HG02759 (cell line): Measurements from ENCODE around the gene KRT8.
"Not testable (repeated sequence)": the region's sequence is repeated elsewhere in the genome, so short reads cannot be mapped to it uniquely, and the experiment has no call there.

ENCODE experiments used
- ATAC-seq: cut with Tn5 transposase; IDR thresholded peaks from one replicate; pipeline ENCODE4 v1.9.1; 2021; ENCODE audit warnings: mild to moderate bottlenecking, moderate library complexity; ENCODE audit not compliant: unreplicated experiment

KRT8 gene

DNA sequence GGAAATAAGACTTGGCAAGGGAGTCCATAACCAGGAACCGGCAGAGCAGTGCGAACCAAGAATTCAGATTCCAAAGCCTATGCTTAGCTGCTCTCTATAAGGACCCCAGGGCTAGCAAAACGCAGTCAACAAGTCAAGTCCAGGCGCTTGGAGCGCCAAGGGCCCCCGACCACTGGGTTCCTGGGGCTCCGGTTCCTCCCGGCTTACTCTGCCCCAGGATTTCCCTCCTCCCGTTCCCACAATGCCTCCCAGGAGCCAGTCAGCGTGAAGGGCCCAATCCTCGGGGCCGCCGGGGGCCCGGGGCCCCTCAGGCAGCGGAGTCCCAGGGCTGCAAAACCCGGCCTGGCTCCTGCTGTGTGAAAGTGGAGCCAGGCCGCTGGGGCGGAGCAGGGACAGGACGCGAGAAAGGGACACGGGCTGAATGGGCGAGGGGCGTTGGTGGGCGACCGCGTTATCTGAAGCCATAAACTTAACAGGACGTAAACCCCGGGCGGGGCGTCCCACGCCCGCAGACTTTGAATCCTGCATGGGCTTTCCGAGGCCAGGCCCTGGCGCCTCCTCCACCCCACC is 1.5 kb downstream of the KRT8 start:
- peak; percentile 64 for ATAC-seq

DNA sequence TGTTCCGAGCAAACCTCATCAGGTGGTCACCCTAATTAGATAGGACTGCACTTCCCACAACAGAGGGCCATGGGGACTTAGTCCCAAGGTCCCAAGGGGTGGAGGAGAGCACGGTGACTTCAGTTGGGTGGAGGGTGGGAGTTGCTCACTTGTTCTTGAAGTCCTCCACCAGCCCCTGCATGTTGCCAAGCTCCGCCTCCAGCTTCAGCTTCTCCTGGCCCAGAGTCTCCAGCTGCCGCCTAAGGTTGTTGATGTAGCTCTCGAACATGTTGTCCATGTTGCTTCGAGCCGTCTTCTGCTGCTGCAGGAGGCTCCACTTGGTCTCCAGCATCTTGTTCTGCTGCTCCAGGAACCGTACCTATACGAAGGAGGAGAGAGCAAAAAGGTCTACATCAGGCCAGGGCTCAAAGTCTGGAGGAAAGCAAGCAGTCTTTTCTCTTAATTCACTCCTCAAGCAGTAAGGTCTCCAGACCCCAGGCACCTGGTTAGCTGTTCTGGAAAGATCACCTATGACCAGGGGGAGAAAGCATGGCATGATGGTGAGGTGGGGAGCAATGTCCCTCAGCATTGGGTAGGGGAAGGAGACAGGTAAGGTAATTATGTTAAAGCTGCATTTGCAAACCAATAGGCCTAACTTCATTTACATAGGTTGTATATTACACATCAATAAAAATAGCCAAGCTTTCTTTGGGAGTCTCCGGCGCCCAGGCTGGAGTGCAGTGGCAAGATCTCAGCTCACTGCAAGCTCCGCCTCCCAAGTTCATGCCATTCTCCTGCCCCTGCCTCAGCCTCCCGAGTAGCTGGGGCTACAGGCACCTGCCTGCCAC is 2.9 kb downstream of the KRT8 start:
- no peak for ATAC-seq

DNA sequence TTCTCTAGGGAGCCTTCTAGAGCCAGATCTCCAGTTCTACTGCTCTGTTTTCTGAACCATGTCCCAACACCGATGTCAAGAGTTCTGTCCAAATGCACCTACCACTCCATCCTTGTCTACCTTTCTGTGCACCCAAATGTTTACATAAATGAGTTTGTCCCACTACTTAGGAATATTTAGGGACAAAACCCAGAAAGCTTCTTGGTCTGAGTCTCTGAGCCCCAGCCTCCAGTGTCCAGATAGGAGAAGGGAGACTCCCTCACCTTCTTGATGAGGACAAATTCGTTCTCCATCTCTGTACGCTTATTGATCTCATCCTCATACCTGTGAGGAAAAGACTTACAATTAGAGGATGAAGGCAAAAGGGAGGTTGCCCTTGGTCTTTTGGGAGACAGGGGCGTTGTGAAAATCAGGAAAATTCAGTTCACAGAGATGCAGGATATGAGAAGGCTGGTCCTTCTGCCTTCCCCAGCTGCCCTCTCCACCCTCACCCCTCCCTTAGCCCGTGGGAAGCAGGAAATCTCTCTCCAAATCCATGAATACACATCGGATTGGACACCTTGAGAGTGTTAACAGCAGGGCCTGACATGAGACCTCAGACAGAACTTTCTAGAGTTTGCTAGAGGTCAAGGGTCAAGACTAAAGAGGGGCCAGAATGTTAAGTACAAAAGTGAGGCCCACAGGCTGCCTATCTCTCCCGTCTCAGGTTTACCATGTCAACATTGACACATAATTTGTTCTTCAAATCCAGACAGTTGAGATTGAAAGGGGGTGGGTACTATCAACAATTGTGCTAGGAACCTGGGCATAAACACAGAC is 3.8 kb downstream of the KRT8 start:
- ATAC-seq, result no peak

DNA sequence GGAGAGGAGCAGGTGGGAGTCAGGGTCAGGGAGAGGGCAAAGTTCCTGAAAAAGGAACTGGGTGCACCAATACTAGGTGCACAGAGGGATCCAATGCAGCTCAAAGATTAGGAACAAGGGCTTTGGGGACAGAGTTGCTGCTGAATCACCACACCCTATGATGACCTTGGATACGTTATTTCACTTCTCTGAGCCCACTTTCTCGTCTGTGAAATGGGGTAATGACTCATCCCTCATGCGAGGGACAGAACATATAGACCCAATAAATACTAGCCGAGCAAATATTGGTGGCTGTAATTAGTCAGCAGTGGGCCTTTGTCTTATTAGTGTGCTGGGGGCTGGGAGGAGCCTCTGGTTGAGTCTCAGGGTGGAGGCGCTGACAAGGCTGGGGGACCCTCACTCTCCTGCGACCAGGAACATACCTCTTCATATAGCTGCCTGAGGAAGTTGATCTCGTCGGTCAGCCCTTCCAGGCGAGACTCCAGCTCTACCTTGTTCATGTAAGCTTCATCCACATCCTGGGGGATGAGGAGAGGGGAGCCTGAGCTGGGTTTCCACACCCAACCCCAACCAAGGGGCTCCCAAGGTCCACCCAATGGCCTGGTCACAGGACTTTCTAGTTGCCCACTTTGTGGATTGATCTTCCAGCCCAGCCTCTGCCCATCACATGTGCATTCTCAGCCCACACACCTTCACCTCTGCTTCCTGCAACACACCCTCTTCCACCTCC is 4.5 kb downstream of the KRT8 start:
- ATAC-seq, result no peak

DNA sequence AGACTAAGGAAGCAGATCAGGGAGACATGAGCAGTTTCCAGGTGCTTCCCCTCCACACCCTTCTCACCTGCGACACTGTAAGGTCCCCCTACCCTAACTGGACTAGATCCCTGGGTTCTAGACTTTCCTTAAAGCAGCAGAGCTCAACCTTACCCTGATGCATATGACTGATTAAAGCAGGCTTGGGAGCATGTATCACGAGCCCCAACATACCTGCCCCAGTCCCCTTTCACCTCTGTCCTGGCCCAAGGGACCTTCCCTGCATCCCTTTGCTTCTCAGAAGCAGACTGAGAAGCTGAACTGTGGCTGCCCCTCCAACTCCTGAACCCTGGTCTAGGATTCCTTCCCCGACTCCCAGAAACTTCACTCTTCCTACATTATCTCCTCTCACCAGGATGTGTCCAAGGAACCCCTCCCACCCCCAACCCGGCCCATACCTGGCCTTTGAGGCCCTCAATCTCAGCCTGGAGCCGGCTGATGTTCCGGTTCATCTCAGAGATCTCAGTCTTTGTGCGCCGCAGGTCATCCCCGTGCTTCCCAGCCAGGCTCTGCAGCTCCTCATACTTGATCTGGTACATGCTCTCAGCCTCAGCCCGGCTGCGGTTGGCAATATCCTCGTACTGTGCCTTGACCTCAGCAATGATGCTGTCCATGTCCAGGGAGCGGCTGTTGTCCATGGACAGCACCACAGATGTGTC is 5.4 kb downstream of the KRT8 start:
- no peak for ATAC-seq

DNA sequence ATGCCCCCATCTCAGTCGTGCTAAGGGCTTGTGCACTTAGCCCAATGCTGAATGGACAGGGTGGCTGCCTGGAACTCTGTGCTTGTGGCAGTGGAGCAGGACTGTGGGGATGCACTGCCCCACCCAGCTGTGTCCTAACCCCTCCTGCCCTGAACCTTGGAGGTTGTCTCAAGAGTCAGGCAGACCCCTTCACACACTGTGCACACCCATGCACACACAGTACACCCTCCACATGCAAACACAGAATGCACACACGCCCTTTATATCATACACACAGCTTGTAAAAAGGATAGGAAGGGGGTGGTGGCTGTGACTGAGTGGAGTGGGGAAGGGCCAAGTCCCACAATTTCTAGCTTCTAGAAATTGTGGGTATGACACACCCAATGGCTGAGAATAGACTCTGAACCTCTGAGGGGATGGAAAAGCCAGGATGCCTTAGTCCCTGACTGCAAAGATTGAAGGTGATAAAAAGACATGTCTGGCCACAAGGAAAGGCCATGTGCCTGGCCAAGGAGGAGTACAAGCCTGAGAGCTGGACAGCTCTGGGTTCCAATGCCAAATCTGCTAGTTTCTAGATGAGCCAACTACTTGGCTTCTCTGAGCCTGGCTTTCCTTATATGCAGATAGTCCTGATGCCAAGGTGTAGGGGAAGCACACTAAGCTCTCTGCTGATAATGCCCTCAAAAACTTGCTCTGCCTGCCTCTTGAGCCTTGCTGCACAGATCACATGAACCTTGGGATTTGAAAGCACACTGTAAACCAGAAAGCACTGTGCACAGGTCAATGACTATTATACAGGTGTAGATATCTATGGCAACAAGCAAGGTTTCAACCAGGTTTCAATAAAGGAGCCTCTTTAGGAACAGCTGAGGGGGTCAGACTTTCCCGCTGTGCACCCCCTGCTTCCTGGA is 8.4 kb downstream of the KRT8 start:
- ATAC-seq, result no peak

DNA sequence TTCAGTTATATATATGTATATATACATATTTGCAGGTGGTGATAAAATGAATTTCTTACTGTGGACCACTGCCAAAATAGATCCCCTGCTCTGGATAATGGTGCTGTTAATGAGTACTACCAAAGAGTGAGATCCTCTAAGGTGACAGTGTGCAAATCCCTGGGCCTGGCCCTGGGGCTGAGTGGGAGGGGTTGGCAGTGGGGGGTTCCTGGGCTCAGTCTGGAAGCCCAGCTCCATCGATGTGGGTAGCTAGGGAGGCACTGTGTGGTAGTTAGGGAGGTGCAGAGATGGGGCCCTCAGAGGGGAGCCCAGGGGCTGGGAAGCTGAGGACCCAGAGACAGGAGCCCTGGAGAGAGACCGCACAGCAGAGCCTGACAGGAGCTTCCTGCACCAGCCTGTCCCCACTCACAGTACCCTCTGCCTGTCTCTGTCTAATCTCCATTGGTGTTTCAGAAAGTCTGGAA is 9.1 kb downstream of the KRT8 start:
- no peak for ATAC-seq

DNA sequence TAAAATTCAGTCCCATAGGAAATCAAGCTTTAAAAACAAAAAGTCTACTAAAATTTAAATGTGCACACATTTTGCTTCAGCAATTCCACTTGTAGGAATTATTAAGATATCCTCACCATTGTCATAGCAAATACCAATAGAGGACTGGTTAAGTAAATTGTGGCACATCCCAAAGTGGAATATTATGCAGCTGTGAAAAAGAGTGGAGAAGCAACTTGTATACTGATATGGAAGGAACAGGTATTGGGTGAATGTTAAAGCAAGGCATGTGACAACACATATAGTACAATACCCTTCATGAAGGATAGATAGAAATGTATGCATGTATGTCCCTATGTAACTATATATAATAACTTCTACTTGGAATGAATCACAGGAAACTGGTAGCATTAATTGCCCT is 11.9 kb downstream of the KRT8 start:
- no peak for ATAC-seq

DNA sequence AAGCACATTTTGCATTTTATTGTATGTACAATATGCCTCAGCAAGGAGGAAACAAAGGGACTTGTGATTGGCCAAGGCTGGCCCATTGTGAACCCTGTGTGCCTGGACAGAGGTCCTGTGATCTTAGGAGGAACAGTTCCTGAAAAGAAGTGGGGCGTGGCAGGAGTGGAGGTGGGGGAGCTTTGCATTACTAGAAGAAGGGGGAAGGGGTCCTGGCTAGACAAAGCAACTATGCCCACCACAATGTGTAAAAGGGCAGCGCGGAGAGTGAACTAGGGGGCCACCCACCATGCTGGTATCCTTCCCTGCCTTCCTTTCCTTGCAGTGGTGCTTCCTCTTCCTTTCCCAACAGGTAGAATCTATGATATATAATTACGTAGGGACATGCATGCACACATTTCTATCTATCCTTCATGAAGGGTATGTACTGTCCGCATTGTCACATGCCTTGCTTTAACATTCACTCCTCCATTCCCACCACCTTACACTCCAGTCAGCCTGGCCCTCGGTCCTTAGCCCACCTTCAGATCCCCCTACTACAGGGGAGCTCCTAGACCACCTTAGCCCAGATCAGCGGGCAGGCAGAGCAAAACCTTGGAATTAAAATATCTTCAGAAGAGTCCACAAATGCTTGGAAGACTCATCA is 12.5 kb downstream of the KRT8 start:
- ATAC-seq, result no peak

DNA sequence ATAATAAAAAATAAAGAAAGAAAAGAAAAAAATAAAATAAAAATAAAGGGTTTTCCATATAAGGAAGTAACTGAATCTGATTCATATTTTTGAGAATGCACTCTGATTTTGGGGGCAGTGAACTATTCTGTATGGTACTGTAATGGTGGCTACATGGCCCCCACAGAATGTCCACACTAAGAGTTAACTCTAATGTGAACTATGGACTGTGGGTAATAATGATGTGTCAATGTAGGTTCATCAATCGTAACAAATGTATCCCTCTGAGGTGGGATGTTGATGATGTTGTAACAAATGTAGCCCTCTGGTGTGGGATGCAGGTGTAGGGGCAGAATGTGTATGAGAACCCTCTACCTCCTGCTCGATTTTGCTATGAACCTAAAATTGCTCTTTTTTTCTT is 13.8 kb downstream of the KRT8 start:
- no peak for ATAC-seq

DNA sequence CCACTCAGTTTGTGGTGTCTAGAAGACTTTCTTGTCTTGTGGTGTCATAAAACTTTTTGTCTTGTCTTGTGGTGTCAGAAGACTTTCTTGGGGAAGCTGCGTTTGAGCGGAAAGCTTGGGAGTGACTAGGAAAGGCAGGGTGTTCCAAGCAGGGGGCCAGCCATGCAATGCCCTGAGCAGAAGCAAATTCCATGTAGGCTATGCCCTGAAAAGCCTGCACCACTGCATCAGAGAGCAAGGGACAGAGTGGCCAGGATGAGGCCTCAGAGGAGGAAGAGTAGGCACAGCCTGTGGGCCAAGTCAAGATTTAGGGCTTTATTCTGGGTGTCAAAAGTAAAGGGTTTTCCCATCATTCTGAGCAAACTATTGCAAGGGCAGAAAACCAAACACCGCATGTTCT is 14.5 kb downstream of the KRT8 start:
- no peak for ATAC-seq

DNA sequence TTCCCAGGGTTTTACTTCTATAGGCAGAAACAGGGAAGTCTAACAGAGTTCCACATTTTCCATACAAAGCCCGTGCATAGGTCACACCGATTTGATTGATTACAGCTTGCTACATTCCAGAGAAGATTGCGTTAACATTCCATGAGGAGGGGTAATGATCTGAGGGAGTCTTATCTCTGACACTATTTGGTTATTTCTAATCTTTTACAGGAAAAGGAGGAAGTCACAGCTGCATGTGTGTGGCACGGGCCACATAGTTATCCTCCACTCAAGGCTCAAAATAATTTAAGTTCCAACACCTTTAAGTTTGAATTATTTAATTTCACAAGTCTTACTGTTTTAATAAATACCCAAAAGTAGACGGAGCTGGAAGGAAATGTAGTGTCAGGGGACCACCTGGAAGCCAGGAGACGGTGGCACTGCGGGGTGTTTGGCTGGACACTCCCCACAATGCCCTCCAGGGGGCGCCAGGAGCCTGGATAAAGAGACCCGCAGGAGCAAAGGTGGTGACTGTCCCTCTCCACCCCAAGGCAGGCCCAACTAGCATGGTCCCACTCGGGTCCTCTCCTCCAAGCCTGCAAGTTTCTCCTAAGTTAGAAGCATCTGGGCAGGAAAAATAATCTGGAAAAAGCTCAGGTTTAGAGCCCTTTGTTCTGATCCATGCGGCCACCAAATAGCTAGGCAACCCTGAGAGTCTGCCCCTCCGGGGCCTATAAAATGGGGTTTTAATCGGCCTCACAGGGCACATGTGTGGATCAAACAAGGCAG is 20.2 kb downstream of the KRT8 start:
- no peak for ATAC-seq

DNA sequence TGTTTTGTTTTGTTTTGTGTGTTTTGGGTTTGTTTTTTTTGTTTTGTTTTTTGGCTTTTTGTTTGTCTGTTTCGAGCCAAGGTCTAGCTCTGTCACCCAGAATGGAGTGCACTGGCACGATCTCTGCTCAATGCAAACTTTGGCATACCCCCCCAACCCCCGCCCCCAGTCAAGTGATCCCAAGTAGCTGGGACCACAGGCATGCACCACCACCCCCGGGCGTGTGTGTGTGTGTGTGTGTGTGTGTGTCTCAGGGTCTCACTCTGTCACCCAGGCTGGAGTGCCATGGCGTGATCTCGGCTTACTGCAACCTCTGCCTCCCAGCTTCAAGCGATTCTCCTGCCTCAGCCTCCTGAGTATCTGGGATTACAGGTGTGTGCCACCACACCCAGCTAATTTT is 24.4 kb downstream of the KRT8 start:
- ATAC-seq, result not testable (repeated sequence)

DNA sequence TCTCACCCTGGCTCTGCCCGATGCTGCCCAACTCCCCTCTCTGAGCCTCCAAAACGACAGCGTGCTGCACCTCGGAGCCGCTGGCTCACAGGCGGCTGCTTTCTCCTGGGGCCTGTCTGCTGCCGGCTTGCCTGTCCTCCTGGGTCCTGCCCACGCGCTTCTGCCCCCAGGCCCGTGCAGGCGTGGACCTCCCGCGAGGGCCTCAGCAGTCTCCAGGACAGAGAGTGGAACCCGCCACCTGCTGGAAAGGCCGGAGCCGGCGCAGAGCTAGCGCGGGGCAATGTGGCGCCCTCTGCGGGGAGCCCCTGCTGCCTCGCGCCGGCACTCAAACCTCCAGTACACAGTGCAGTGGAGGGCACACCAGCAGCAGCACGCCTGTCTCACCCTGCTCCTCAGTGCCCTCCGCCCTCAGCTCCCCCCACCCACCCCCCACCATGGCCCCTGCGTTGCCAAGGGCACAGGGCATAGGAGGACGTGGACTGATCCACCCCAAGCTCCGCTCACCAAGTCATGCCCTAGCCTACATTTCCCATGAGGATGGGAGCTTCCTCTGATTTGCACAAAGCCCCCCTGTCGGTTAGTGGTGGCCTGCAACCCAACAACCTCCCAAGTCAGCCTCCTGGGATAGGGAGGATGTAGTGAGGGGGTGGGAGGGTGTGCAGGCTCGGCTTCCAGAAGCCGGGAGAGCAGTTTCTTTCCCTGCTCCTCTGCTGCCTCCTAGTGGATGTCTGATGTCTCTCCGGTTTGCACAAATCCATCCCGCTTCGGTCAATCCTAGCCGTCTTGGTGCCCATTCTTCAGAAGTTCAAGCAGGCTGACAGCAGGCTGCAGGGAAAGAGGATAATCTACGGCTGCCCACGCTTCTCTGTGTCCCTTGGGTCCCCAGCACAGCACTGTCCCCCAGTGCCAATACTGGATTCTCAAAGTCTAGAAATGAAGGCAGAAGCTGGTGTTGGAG is 25.2 kb downstream of the KRT8 start:
- peak; percentile 71 for ATAC-seq

DNA sequence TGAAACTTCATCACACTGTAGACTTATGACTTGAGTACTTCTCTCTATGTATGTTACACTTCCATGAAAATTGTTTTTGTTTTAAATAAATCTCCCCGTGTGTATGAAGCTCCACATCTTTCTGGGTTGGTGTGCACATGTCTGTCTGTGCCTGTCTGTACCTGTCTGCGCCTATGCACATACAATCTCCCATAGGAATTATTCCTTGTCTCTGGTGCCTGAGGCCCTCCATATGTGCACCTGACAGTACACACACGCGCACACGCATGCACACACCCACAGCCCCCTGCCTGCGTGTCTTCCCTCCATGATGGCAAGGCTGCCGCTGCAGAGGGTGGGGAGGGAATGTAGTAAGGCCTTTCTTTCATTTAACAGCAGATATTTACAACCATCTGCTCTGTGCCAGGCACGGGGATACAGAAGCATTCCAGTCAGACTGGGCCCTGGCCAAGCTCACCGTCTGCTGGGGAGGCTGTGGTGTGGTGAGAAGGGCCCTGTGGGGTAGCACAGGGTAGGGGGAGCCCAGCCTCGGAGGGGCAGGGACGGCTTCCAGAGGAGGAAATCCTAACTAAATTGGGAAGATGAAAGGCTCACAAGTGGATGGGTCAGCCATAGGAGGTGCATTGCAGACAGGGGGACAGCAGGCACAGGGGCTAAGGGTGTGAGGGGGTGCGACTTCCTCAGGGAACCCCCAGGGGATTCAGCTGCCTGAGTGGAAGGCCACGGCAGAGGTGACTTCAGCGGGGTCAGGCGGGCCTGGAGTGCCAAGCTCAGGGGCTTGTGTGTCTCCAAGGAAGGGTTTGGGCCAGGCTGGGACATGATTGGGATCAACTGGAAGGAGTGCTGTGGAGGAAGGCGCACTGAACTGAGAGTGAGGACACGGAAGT is 26.1 kb downstream of the KRT8 start:
- ATAC-seq, result no peak

DNA sequence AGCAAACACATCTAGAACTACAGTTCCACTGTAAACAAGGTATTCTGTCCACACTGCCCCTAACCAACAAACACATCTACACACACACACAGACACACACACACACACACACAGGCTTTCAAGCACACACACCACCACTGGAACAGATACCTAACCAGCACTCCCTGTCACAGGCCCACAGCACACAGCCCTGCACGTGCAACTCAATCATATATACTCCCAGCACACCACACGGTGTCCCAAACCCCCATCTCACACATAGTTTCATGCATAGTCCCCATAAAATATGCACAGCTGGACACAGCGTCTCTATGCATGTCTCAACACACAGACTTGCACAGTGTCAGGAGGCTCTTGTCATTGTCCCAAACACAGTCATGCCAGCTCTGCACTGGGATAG is 27.6 kb downstream of the KRT8 start:
- no peak for ATAC-seq
